Mammary epithelial cell (primary cell): Measurements from ENCODE around the gene ANTXR2.

Experiments used
- CTCF ChIP-seq, 2 donors: IDR thresholded peaks in 1 of 2; conservative IDR thresholded peaks in 1 of 2; 2 replicates each; pipeline ENCODE4 v1.5.1; 2011 to 2012; ENCODE audit warnings: inconsistent platforms in 2 of 2, low read length in 2 of 2, mild to moderate bottlenecking in 2 of 2, control low read depth in 1 of 2, low read depth in 1 of 2; ENCODE audit not compliant: insufficient read depth in 1 of 2; ENCODE audit errors: extremely low read depth in 1 of 2
- EZH2 ChIP-seq: IDR thresholded peaks from 2 replicates; pipeline ENCODE4 v1.6.1; 2012; ENCODE audit warnings: low read length, inconsistent platforms, borderline replicate concordance

GRCh38 chr4:80036306-80036705 lies 36.7 kb downstream of the ANTXR2 start:
- no peak for TF ChIP-seq CTCF (conservative IDR thresholded peaks at IDR 0.05 in 1 of 2, IDR thresholded peaks at IDR 0.05 in 1 of 2; ENCODE audit: extremely low read depth in 1 of 2, insufficient read depth in 1 of 2, low read depth in 1 of 2, low read length in 2 of 2)
- no peak for TF ChIP-seq EZH2
